ENCODE measurements around the gene TM2D1.

GRCh38 chr1:61636814-61637213 is 88.1 kb downstream of the TM2D1 start:
- TF ChIP-seq CTCF (IDR thresholded peaks at IDR 0.05) (no peak), EZH2phosphoT487 (IDR thresholded peaks at IDR 0.05) (no peak), EZH2 (IDR thresholded peaks at IDR 0.05) (no peak)

Measured in neural progenitor cell (in vitro differentiated cells).